ENCODE results near the gene TRPM4.

GRCh38 chr19:49186108-49186507 lies 28.5 kb downstream of the TRPM4 start:
- TF ChIP-seq POLR2A (IDR thresholded peaks at IDR 0.05), result no peak
- TF ChIP-seq, protein P1, sequence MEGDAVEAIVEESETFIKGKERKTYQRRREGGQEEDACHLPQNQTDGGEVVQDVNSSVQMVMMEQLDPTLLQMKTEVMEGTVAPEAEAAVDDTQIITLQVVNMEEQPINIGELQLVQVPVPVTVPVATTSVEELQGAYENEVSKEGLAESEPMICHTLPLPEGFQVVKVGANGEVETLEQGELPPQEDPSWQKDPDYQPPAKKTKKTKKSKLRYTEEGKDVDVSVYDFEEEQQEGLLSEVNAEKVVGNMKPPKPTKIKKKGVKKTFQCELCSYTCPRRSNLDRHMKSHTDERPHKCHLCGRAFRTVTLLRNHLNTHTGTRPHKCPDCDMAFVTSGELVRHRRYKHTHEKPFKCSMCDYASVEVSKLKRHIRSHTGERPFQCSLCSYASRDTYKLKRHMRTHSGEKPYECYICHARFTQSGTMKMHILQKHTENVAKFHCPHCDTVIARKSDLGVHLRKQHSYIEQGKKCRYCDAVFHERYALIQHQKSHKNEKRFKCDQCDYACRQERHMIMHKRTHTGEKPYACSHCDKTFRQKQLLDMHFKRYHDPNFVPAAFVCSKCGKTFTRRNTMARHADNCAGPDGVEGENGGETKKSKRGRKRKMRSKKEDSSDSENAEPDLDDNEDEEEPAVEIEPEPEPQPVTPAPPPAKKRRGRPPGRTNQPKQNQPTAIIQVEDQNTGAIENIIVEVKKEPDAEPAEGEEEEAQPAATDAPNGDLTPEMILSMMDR (IDR thresholded peaks at IDR 0.05), result no peak

Data from body of pancreas (tissue), 4 donors.